Astrocyte of the hippocampus (primary cell): Measurements from ENCODE around the gene BEST1.
A peak's percentile ranks its signal among the peaks of the same experiment; 100 is the strongest.

Experiments
- DNase-seq: peaks from one replicate; pipeline ENCODE4 v3.0.0; 2011; ENCODE audit warnings: low read depth, low spot score

The BEST1 gene

DNA sequence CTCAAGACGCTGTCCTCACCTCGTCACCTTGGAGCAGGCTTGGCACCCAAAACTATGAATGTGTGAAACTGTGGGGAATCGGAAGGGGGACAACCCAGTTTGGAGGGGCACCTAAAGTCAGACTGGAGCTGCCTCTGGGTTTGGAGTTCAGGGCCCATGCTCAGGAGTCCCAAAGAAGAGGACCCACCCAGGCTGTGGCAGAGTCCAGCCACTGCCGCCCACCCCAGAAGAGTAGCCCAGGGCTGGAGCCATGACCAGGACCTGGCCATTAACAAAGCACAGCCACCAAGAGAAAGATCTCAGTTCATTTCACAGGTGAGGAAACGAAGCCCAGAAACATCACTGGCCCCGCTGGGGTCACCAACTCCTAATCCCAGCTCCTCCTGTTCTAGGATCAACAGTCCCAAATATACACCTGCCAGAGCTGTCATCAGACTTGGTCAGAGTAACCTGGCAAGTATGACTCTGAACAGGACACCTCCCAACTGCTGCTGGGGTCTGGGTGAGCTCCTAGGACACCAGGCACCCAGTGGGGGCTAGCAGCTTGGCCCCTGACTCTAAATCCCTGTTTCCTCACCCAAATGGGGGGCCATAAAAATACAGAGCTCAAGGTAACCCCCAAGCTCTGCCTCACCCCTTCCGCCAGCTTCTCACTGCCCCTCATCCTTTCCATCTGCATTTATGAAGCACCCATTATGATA lies 35.5 kb upstream of the BEST1 start:
- no peak for DNase-seq

DNA sequence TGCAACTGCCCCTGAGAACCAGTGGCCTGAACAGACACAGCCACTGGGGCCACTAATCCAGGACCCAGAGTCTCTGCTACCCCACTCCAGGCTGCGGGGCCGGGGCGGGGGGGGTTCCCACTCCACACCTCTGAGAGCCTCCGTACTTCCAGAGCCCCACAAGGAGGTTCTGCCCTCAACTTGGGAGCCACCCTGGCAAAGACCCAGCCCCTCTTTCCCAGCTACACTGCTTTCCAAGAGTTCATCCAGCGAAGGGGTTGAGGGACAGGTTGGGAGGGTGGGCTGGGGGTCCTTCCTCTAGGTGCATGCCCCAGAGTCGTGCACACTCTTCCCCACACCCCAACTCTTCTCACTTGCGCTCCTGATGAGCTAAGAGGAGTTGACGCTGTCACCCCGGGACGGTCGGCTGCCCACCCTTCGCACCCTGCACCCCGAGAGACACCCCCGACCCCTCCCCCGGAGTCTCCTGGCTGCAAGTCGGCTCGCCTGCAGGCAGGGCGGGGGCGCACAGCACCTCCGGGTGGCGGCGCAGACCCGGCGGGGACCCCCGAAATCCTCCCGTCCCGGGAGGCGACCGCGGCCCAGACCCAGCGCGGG lies 33.3 kb upstream of the BEST1 start:
- no peak for DNase-seq

DNA sequence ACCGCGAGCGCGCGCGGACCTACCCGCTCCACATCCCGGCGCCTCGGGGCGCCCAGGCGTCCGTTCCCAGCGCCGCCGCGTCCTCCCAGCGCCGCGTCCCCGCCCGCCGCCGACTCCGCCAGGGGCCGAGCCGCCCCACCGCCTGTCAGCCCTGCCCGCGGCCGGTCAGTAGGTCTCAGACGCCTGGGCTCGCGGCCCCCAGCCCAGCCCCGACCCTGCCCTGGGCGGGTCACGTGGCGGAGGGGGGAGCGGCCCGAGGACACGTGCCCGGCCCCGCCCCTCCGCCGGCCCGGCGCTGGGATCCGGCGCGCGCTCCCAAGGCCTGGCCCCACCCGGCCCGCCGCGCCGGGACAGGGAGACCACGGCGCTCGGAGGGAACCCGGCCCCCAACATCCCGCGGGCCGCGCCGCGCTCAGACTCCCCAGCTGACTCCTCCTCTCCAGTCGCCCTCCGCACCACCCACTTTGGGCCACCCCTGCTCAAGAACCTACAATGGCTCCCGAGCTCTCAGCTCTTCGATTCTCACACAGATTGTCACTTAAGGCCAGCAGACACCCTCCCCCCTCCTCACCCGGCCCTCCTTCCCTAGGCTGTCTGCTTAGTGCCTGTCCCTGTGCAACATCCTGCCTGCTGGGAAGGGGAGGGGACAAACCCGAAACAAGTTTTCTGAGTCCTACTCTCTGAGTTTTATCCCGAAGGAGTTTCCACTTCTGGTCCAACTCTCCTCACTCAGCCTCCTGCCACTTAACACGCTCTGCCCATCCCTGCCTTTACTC lies 32.6 kb upstream of the BEST1 start, which contains the start of gene RAB3IL1:
Gene RAB3IL1 (minus strand): TSS at position 233 of the 776 bp plus-strand sequence. CDS start 199 bp downstream, at position 34.
- DNase-seq: peak; percentile 64

DNA sequence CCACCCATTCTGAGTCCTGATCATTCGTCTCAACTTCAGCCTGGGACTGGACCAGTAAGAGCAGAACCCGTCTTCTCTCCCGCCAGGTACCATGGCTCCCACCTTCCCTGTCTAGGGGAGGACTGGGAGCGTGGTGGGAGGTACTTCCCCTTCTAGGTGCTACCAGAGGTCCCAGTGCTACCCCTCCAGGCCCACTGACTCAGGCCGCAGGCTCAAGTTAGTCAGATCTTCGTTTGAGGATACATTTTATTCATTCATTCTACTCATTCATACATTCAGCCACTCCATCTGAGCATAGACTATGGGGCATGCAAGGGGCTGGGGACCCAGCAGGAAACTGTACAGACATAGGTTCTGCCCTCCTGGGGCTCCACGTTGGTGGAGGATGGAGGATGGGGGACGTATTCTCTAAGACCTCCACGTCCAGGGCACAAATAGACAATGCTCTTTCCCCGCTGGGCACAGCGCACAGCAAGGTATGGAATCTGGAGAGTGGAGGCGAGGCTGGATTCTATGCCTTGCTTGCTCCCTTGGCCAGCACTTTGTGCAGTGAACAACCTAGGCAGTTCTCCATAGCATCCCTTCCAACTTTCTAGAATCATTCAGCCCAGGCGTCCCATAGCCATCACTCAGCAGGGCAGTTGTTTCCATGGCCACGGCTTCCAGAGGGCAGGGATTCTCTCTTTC lies 31.8 kb upstream of the BEST1 start:
- no peak for DNase-seq

DNA sequence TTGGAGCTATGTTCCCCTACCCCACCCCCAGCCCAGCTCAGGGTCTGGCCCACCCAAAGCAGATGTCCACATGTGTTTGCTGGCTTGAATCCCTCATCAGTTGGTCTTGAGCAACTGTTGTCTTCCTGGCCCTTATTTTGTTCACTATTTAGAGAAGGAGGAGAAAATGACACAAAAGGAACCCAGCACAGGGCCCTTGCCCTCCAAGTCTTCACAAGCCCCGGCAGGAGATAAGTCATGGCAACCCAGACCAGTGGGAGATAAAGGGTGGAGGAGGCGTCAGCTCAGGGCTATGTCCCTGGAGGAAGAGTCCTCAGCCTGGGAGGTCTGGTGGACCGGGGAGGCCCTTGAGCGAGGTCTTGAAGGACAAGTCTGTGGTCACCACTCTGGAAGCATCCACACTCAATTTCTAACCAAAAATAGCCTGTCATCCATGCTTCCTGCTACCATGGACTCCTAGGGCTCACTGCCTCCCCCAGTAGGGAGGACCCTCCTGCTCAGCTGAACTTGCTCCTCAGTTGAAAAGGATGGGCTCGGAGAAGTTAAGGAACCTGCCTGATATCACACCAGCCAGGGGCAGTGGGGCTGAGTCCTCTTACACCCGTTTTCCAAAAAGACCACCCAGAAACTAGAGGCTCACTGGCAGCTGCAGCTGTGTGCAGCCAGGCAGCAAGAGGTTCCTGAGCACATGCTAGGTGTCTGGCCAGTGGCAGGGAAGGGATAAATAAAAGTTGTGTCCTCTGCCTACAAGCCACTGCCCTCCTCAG lies 31.0 kb upstream of the BEST1 start:
- no peak for DNase-seq

DNA sequence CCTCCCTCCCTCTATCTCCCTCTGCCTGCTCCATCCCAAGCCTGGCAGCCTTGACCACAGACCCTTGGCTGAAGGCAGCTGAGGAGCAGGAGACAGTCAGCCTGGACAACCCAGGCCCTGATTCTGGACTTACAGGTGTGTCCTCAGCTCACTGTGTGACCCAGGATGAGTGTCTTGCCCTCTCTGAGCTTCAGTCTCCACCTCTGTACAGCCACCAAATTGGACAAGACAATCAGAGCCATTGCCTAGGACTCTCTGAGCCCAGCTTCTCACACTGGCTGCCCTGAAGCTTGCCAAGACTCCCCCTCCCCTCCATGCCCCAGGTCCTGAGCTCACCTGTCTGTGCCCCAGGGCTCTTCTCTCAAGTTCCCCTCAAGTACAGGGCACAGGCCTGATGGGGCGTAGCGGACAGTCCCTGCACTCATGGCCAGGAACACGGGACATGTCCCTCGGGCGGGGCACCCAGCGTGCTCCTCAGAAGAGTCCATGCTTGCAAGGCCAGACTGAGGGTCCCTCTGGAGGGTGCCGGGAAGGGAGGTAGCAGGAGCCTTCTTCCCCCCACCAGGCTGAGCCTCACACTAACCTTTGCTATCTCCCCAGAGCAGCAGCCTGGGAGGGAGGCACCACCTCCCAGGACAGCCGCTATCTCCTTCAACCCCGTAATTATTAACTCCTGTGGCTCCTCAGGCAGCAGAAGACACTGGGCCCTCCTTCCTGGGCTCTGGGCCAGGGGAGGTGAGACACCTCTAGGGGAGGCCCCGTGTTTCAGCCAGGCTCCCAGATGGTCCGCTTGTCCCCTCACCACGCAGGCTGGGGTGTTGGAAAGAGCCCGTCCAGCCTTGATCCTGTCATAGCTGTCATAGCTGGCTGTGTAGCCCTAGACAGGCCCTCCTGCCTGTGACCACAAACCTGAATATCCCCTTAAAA lies 30.2 kb upstream of the BEST1 start:
- no peak for DNase-seq

DNA sequence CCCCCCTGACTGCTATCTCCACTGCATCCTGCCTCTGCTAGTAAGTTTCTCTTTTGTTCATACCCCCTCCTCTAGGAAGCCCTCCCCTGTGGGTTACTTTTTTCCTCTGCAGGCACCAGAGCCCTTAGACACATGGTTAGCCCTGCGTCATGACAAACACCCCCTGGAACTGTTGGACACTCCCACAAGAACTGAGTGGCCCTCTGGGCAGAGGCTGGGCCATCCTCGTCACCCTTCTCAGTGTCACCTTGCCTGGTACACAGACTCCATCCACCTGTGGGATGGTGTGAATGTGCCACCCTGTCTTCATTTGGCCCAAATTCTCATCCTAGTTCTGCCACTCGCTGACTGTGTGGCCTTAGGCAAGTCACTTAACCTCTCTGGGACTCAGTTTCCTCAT lies 28.7 kb upstream of the BEST1 start:
- no peak for DNase-seq

DNA sequence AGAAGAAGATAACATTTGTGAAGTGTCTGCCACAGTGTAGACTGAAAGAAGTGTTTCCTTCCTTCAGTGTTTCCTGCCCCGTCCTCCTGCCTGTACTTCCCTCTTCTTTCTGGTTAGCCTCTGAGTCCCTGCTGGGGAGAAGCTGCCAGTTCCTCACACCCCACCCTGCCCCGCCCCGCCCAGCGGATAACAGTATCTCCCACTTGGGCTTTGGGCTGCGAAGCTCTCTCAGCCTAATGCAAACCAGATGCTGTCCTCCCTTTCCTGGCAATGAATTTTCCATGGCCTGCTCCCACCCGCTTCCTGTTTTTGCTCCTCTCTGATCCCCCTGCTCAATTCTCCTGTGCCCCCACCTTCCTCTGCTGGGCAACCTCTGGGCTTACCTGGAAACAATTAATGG lies 27.6 kb upstream of the BEST1 start:
- no peak for DNase-seq

DNA sequence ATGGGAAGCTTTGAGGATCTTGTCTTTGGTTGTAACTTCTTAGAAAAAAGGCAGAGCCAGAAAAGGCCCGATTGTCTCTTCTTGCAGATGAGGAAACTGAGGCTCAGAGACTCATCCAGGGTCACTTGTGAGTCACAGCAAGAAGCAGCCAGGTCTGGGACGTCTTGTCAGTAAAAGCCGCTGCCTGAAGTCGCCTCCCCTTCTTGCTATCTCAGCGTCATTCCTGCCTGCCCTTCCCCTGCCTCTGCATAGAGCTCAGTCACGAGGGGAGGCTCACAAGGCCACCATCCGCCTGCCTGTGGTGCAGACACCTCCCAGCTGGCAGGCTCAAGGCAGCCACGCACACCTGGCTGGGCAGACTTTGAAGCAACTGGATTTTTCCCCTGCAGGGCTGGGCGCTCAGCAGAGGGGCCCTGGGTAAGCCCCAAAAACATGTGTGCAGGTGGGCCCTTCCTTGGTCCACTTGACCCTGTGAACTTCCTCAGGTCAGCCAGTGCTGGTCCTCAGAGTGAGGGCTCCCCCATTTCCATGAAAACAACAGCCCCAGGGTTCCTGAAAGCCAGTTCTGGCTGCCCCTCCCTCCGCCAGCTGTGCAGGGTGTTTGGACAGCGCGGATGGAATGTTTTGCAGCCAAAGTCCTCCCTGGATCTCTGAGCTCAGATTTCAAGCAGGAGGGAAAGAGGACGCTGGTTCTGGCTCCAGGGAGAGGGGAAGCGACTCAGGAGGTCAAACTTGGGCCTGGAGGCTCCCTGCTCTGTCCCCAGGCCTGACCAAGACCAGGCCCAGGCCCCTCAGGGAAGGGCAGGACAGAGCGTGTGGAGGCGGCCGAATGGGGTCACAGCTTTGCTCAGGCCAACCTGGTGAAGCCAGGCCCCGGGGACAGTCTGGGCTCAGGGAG lies 26.7 kb upstream of the BEST1 start:
- peak; percentile 31 for DNase-seq

DNA sequence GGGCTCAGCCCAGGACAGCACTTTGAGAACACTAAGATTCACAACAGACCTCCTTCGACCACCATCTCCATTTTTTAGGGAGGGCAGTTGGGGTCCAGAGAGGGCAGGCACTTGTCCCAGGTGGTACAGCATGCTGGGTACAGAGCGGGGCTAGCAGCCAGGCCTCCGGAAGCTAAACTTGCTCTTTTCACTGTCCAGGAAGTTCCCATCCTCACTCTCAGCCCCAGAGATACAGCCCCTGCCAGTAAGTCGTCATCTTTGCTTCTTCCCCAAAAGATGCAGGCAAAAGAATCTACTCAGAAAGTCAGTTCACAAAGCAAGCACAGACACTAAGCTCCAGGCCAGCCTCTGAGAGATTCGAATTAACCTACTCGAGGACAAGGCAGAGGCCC lies 26.1 kb upstream of the BEST1 start:
- no peak for DNase-seq

DNA sequence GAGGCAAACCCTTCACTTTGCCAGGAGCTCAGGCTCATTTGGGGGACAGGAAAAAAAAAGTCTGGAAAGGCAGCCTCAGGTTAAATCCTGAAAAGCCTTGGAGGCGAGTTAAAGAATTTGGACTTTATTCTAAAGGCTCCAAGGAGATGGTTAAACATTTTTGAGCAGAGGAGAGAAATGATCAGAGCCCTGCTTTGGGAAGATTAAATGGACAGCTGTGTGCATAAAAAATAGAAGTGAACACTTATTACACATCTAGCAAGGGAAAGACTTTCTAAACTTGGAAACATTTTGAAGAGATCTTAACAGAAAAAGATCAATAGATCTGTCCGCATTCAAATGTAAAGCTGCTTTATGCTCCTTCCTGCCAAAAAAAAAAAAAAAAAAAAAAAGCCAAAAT lies 24.4 kb upstream of the BEST1 start:
- no peak for DNase-seq

DNA sequence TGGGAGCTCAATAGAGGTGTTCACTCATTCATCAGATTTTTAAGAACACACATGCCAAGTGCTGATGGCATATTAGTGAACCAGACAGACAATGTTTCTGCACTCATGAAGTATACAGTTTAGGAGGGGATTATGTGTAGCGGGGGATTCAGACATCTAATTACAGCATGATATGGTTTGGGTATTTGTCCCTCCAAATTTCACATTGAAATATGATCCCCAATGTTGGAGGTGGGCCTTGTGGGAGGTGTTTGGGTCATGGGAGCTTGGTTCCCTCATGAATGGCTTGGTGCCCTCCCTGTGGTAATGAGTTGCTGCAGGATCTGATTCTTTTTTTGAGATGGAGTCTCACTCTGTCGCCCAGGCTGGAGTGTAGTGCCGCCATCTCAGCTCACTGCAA lies 23.9 kb upstream of the BEST1 start:
- no peak for DNase-seq

DNA sequence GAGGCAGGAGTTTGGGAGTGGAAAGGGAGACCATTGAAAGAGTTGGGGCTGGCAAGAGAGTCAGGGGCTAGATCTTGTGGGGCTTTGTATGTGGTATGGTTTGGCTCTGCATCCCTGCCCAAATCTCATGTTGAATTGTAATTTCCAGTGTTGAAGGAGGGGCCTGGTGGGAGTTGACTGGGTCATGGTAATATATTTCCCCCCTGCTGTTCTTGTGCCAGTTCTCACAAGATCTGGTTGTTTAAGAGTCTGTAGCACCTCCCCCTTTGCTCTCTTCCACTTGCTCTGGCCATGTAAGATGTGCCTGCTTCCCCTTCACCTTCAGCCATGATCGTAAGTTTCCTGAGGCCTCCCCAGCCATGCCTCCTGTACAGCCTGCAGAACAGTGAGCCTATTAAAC lies 22.6 kb upstream of the BEST1 start:
- DNase-seq: no peak

DNA sequence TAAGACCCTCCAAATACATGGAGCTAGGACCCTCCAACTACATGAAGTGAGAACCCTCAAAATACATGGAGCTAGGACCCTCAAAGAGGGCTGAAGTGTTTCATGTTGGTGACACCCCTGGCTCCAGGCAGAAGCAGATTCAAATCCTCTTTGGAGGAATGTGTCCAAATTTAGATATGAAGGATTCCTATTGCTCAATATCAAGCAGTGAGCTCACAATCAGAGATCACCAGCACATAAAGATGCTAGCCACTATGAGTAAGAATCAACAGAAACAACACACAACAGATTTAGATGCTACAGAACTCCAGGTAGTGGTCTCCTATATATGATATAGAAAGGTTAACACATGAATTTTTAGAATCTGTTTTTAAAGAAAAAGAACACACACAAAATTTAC lies 21.5 kb upstream of the BEST1 start:
- no peak for DNase-seq

DNA sequence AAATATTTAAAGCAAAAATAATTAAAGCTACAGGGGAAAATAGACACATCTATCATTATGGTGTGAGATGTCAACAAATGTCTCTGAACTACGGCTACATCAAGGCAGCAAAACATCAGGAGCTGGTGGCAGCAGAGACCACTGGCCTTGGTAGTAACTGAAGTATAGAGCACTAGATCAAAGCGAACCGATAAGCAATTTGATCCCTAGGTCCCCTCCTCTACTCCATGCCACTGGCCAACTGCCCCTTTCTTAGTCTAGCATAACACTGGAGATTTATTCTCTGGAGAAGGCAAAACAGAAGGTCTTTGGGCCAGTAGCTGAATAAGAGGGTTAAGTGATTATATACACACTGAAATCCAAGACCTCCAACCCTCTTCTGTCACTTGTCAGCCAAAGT lies 19.2 kb upstream of the BEST1 start:
- DNase-seq: no peak

DNA sequence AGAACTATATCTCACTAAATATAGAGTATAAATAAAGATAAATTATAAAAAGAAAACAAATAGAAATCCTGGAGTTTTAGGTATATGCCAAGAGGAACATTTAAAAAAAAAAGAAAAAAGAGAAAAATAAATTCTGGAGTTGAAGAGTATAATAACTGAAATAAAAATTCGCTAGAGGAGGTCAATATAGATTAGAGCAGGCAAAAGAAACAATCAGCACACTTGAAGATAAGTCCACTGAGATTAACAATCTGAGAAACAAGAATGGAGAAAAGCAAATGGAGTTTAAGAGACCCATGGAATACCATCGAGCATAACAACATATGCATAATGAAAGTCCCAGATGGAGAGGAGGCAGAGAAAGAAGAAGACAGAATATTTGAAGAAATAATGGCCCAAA lies 14.3 kb upstream of the BEST1 start:
- DNase-seq: no peak

DNA sequence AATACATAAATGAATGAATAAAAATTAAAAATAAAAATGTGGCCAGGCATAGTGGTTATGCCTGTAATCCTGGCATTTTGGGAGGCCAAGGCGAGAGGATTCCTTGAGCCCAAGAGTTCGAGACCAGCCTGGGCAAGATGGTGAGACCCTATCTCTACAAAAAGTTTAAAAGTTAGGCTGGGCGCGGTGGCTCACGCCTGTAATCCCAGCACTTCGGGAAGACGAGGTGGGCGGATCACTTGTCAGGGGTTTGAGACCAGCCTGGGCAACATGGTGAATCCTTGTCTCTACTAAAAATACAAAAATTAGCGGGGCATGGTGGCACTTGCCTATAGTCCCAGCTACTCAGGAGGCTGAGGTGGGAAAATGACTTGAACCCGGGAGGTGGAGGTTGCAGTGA lies 9.7 kb upstream of the BEST1 start:
- no peak for DNase-seq

DNA sequence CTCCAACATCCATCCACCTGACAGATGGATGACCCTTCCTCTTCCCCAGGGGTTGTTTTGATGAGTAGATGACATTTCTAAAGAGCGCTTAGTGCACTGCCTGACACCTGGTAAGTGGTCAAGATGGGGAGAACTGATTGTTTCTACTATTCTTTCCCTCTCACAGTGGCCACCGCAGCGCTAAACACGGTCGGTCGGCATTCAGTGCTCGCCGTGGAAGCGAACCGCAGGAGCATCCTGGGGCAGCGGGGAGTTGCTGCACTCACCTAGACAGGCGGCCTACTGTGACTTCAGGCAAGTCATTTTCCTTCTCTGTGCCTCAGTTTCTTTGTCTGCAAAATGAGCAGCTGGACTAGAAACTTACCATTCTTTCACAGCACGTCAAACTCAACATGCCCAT lies 5.0 kb upstream of the BEST1 start:
- DNase-seq: no peak

DNA sequence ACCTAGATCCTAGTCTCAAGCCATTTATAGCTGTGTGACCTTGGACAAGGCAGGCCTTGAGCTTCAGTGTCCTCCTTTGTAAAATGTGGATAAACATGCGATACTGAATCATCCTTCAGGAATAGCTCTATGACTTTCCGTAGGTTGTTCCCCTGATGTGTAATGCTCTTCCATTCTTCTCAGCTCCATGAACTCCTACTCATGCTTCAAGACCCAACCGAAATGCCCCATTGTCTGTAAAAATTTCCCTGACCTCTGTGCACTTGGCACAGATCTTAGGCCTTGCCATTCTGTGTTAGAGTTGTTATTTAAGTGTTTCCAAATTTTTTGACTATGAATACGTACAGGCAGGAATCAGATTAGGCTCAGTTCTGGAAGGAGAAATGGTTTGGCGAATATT lies 3.3 kb upstream of the BEST1 start:
- no peak for DNase-seq
